Esophagus (tissue), 2 donors: ENCODE data around the gene DGKK. TPM values are rescaled to one million over a fixed set of nuclear protein-coding genes. Genes with fewer than 3 reads are reported as not detected.

ENCODE experiments used
- H3K27ac ChIP-seq, 2 donors: one replicate each; pipeline ENCODE4 v1.5.1; 2013; ENCODE audit warnings: low read depth in 2 of 2, mild to moderate bottlenecking in 2 of 2, inconsistent platforms in 1 of 2, low read length in 1 of 2, moderate library complexity in 1 of 2
- H3K27me3 ChIP-seq, 2 donors: one replicate each; pipeline ENCODE4 v1.6.1; 2013; ENCODE audit warnings: low read length in 2 of 2, control low read depth in 1 of 2, mild to moderate bottlenecking in 1 of 2; ENCODE audit not compliant: insufficient read depth in 2 of 2, control insufficient read depth in 1 of 2
- H3K36me3 ChIP-seq, 2 donors: one replicate each; pipeline ENCODE4 v1.6.1; 2013; ENCODE audit warnings: low read length in 1 of 2; ENCODE audit not compliant: control insufficient read depth in 2 of 2, insufficient read depth in 2 of 2
- H3K4me1 ChIP-seq, 2 donors: one replicate each; pipeline ENCODE4 v1.6.1; 2013; ENCODE audit warnings: low read length in 1 of 2; ENCODE audit not compliant: control insufficient read depth in 2 of 2, insufficient read depth in 2 of 2
- H3K4me3 ChIP-seq, 2 donors: one replicate each; pipeline ENCODE4 v1.5.1; 2013; ENCODE audit warnings: low read length in 2 of 2, mild to moderate bottlenecking in 2 of 2, low read depth in 1 of 2, moderate library complexity in 1 of 2
- H3K9me3 ChIP-seq, 2 donors: one replicate each; pipeline ENCODE4 v1.6.1; 2013; ENCODE audit warnings: mild to moderate bottlenecking in 2 of 2, low read depth in 1 of 2, low read length in 1 of 2, moderate library complexity in 1 of 2; ENCODE audit not compliant: control insufficient read depth in 2 of 2, insufficient read depth in 1 of 2
- WGBS, 2 donors: extraction: QIAGEN DNeasy Blood & Tissue Kit; methylation state at CpG; one replicate each; pipeline ENCODE4 v1.1.7; 2013; 5-methylcytosine and 5-hydroxymethylcytosine counted together
- polyA plus RNA-seq, 2 donors: library from polyadenylated mRNA; stranded (reverse); fragments of 200-250 nt; gene quantifications; one replicate each; pipeline ENCODE4 v1.2.3, GENCODE V29; 2013
- donor health status: healthy with polysubstance abuse.
- donor health status: Bipolar disorder and iron deficiency.

DGKK gene
- polyA plus RNA-seq, 2 donors: not detected

DNA sequence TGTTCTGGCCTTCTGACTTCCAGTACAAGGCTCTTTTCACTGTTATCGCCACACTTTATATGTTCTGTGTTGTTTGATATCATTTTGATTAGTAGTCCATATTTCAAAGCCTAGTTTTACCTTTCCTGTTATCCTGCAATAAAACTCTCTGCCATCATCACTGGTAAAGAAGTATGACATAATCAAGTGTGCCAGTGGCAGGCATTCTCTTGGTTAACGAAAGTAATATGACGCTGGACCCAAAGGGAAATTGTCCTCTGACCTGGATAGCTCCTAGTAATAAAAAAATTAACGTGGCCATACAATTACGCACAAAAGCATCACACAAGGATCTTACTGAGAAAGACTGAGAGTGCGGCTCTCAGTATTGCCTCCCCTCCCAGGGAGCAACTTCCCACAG is 33.8 kb downstream of the DGKK start:
- H3K4me1 ChIP-seq: no peaks in the 10 kb centered on the region
- no peaks in the 10 kb centered on the region for H3K9me3 ChIP-seq
- peaks cover 0 to 15% of the 10 kb centered on the region in 2 donors for H3K27me3 ChIP-seq
- no peak overlapping the region for H3K4me3 ChIP-seq
- no peaks in the 10 kb centered on the region for H3K36me3 ChIP-seq
- 80 to 92% methylated on average over 6 of the region's 6 CpGs for WGBS, 2 donors
- no peak overlapping the region for H3K27ac ChIP-seq

DNA sequence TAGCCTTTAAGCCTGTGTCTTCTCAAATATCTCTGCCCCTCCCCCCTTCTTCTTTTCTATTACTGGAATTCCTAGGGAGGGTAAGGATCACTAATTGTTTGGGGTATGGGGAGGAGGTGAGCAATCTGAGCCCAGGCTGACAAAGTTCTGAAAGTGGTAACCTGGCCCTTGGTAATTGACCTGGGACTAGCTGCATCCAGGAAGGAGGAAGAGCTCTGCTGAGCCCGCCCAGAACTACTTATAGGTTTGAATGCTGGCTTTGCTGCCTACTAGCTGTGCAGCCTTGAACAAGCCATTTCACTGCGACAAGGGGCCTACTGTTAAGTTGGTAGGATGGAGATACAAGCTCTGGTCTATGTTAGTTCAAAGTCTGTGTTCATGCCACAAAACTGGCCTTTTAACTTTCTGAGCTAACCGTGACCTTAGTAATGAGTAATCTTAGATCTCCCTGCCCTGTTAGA is 37.8 kb downstream of the DGKK start:
- Histone ChIP-seq H3K4me3 (no peak overlapping the region), H3K27ac (no peak overlapping the region), H3K4me1 (no peaks in the 10 kb centered on the region), H3K27me3 (peaks cover 0 to 27% of the 10 kb centered on the region in 2 donors), H3K36me3 (no peaks in the 10 kb centered on the region), H3K9me3 (no peaks in the 10 kb centered on the region)
- 56 to 68% methylated on average over 3 of the region's 3 CpGs for WGBS, 2 donors

DNA sequence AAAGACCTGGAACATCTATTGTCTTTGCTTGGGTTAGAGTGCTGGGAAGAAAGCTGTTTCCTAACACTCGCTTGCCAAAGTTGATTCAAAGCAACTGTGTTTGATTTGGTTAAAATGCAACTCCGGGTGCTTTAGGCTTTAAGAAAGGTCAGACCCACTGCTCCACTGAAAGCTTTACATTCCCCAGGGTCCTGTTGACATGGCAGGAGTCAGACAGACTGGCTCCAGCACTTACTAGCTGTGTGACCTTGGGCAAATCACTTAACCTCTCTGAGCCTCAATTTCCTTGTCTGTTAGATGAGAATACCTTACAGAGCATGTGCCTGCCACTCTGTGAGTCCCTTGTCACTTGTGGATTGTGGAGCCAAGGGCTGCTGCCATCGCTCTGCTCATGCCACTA is 39.0 kb downstream of the DGKK start:
- H3K27me3 ChIP-seq: peaks cover 0 to 27% of the 10 kb centered on the region in 2 donors

GRCh38 chrX:50430917-50431575 is 39.6 kb downstream of the DGKK start:
- H3K27me3 ChIP-seq: peaks cover 0 to 27% of the 10 kb centered on the region in 2 donors
- no peak overlapping the region for H3K27ac ChIP-seq
- H3K36me3 ChIP-seq: no peaks in the 10 kb centered on the region
- no peaks in the 10 kb centered on the region for H3K9me3 ChIP-seq
- 57 to 59% methylated on average over 5 of the region's 5 CpGs for WGBS, 2 donors
- no peak overlapping the region for H3K4me3 ChIP-seq
- no peaks in the 10 kb centered on the region for H3K4me1 ChIP-seq

More for the DNA sequence above, 39.0 kb downstream of the DGKK start:
- H3K36me3 ChIP-seq: no peaks in the 10 kb centered on the region
- WGBS, 2 donors: 64 to 65% methylated on average over 3 of the region's 3 CpGs
- H3K27ac ChIP-seq: no peak overlapping the region
- no peaks in the 10 kb centered on the region for H3K4me1 ChIP-seq
- no peaks in the 10 kb centered on the region for H3K9me3 ChIP-seq
- no peak overlapping the region for H3K4me3 ChIP-seq

DNA sequence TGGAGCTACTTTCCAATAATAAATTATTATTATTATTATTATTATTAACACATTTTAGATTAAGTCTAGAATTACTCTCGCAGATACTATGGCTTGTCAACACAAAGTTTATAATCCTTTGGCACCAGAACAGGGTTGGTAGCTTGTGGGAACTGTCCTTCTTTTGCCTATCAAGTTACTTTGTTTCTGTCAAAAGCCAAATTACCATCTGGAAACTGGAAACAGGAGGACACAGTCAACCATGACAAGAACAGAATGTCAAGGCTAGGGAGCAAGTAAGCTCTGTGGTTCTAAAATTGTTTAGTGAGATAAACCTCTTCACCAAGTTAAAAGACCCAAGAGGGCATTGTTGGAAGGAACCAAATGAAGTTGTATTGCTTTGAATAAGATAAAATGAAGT is 42.5 kb downstream of the DGKK start:
- no peak overlapping the region for H3K4me3 ChIP-seq
- 57 to 69% methylated on average over 1 of the region's 1 CpG for WGBS, 2 donors

DNA sequence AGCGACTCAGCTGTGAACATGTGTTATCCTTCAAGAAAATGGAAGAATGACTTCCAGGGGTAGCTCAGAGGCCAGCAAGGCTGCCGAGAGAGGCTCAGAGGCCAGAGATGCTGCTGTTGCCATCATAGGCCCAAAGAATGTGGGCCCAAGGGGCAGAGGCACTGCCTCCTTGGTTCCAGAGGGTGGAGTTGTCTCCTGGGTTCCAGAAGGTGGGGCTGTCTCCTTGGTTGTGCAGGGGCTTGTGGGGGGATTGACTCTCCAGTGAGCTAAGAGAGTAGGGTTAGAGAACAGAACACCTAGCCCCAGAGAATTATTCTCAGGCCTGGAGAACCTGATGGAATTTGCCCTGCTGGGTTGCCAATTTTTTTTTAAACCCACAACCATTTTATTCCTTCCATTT is 62.6 kb downstream of the DGKK start:
- Histone ChIP-seq H3K27me3 (peaks cover 0 to 15% of the 10 kb centered on the region in 2 donors), H3K4me1 (no peaks in the 10 kb centered on the region), H3K36me3 (no peaks in the 10 kb centered on the region), H3K4me3 (no peak overlapping the region), H3K9me3 (peaks cover 0 to 2% of the 10 kb centered on the region in 2 donors), H3K27ac (no peak overlapping the region)
- 79 to 80% methylated on average over 2 of the region's 2 CpGs for whole genome bisulfite sequencing, 2 donors

More for the DNA sequence above, 42.5 kb downstream of the DGKK start:
- H3K4me1 ChIP-seq: no peaks in the 10 kb centered on the region
- peaks cover 0 to 17% of the 10 kb centered on the region in 2 donors for H3K27me3 ChIP-seq
- H3K9me3 ChIP-seq: no peaks in the 10 kb centered on the region
- H3K36me3 ChIP-seq: no peaks in the 10 kb centered on the region
- no peak overlapping the region for H3K27ac ChIP-seq

- H3K4me1 ChIP-seq: no peaks in the 10 kb centered on the region
- 50 to 54% methylated on average over 5 of the region's 5 CpGs for WGBS, 2 donors
- H3K27me3 ChIP-seq: peaks cover 0 to 11% of the 10 kb centered on the region in 2 donors
- H3K27ac ChIP-seq: no peak overlapping the region
- H3K36me3 ChIP-seq: no peaks in the 10 kb centered on the region
- peaks cover 0 to 2% of the 10 kb centered on the region in 2 donors for H3K9me3 ChIP-seq
- no peak overlapping the region for H3K4me3 ChIP-seq
Observed at GRCh38 chrX:50403903-50404302, 66.7 kb downstream of the DGKK start.

GRCh38 chrX:50402886-50403285 is 67.7 kb downstream of the DGKK start:
- Histone ChIP-seq H3K27ac (no peak overlapping the region), H3K27me3 (peaks cover 0 to 11% of the 10 kb centered on the region in 2 donors), H3K36me3 (no peaks in the 10 kb centered on the region), H3K4me3 (no peak overlapping the region), H3K9me3 (peaks cover 0 to under 1% of the 10 kb centered on the region in 2 donors), H3K4me1 (no peaks in the 10 kb centered on the region)
- WGBS, 2 donors: 82 to 91% methylated on average over 3 of the region's 3 CpGs

GRCh38 chrX:50393902-50394301 is 76.7 kb downstream of the DGKK start:
- H3K4me3 ChIP-seq: no peak overlapping the region
- H3K9me3 ChIP-seq: no peaks in the 10 kb centered on the region
- WGBS, 2 donors: 11 to 13% methylated on average over 2 of the region's 2 CpGs
- H3K27me3 ChIP-seq: no peaks in the 10 kb centered on the region
- H3K4me1 ChIP-seq: no peaks in the 10 kb centered on the region
- no peak overlapping the region for H3K27ac ChIP-seq
- no peaks in the 10 kb centered on the region for H3K36me3 ChIP-seq

DNA sequence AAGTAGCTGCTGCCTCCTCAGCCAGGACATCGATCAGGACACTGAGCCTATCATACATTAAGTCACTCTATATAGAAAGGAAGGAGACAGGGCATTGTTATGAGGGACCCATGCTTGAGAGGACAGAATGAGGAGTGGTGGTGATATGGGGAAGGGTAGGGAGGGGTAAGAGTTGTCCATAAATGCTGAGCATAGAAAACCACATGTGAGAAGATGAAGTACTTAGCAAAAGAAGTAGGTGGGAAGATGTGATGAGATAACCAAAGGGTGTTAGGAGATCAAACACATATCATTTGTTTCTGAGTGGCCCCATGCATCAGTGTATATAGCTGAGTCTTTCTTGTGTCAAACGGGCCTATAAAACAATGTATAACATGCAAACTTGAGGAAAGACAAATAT is 84.1 kb downstream of the DGKK start:
- no peaks in the 10 kb centered on the region for H3K9me3 ChIP-seq
- WGBS, 2 donors: 66 to 76% methylated on average over 2 of the region's 2 CpGs

More for the DNA sequence above, 84.1 kb downstream of the DGKK start:
- H3K36me3 ChIP-seq: no peaks in the 10 kb centered on the region
- H3K4me3 ChIP-seq: no peak overlapping the region
- H3K27ac ChIP-seq: no peak overlapping the region
- peaks cover 0 to 3% of the 10 kb centered on the region in 2 donors for H3K27me3 ChIP-seq
- H3K4me1 ChIP-seq: no peaks in the 10 kb centered on the region
